NCI-H146 treated with DMSO at 0.1 percent for 48 hours (cell line): ENCODE data around the gene PPP1R12C.
"Not testable (repeated sequence)": the region's sequence is repeated elsewhere in the genome, so short reads cannot be mapped to it uniquely, and the experiment has no call there.

Experiments used
- DNase-seq: peaks from one replicate; lab custom pipeline; 2025; ENCODE audit not compliant: unreplicated experiment; lab: John Stamatoyannopoulos, UW

Gene PPP1R12C

DNA sequence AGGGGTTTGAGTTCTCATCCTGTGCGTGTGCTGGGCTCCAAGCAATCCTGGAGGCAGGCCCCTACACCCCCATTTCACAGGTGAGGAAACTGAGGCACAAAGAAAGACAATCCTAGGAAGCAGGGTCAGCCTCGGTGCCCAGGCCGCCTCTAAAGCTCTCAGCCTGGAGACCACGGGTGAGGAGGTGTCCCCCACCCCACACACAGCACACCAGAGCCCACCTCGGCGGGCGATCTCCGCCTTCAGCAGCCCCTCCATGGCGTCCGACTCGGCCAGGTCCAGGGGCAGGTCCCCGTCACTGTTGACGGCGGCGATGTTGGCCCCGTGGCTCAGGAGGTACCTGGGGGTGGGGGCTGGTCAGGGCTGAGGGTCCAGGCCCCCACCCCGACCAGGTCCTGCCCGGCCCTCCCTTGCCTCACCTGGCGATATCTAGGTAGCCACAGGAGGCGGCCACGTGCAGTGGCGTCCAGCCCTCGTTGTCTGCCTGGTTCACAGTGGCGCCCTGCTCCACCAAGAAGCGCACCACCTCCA lies 5.1 kb downstream of the PPP1R12C start:
- DNase-seq: no peak

DNA sequence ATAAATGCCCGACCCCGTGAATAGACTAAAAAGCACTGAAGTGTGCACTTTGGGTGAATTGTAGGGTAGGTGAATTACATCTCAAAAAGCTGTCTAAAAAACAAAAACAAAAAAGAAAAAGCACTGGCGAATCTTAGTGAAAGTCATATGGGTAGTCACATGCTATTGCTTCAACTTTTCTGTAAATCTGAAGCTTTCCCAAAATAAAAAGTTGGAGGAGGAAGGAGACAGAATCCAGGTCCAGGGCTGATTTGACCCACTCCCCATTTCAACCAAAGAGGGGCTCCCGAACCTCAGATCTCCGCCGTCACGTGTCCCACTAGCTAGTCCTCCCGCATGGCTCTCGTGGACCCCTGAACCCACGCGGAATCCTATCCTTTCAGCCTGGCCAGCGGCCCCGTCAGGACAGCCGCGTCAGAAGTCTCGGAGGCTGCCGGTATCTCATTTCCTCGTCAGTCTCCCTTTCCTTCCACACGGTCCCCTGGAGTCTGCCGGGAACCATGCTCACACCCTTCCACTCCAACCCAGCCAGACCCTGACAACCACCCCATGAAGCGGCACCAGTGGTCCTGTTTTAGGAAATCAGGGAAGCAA lies 6.1 kb downstream of the PPP1R12C start:
- DNase-seq: no peak

DNA sequence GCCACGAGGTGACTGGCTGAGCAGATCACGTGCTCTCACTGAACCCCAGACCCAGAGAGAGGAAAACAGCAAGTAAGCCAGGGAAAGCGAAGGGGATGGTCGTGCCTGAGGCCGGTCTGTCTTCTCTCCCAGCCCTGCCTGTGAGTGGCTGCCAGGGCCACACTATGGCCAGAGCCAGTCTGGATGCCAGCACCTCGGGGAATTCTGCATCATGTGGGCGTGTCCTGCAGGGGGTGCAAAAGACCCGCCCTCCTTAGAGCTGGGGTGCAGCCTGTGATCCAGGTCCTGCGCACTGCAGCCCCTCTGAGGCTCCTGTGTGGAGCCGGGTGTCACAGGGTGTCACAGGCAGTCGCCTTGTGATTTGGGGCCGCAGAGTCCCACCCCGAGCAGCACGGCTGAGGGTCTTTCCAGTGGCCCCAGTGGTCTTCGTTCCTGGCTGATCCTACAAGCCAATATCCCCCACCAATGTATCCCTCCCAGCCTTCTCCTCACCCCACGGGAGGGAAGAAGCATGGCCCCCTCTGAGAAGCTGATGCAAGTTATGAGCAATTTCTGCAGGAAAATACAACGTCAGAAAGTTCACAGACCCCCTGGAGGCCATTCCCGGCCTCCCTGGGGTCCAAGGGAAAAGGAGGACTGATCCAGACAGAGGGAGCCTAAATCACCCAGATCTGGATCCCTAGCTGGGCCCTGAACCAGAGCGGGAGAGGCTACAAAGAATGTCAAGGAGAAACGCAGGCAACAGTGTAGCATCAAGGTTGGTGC lies 7.7 kb downstream of the PPP1R12C start:
- no peak for DNase-seq

DNA sequence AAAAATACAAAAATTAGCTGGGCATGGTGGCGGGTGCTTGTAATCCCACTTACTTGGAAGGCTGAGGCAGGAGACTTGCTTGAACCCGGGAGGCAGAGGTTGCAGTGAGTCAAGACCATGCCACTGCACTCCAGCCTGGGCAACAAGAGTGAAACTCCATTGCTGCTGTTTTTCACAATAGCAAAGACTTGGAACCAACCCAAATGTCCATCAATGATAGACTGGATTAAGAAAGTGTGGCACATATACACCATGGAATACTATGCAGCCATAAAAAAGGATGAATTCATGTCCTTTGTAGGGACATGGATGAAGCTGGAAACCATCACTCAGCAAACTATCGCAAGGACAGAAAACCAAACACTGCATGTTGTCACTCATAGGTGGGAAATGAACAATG lies 10.2 kb downstream of the PPP1R12C start:
- DNase-seq: not testable (repeated sequence)

DNA sequence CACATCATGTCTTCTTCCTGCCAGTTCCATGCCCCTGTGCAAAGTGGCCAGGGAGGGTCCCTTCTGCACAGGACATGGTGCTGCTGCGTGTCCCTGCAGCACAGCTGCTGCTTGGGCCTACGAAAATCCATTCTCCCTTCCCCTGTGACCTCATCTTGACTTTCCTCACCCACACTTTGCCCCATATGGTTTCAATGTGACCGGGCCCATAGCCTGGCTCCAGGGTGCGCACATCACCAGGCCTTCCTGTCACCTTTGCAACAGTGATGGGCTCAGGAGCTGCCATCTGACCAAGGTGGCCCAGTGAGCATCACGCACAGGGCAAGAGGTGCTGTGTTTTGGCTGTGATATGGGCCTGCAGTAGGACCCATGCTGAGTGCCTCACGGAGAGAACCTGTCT lies 10.8 kb downstream of the PPP1R12C start:
- no peak for DNase-seq

DNA sequence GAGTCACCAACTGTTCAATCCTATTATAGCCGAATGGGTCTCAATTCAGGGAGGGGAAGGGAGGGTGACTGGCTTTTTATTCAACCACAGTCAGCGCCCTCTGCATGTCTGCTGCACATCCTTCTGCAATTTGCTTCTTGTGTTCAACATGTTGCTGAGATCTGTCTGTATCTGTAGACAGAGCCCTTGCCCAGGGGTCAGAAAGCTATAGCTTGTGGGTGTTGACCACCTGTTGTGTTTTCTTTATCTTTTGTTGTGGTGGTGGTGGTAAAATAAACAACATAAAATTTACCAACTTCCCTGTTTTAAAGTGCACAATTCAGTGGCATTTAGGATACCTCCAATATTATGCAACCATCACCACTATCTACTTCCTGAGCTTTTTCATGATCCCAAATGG lies 12.2 kb downstream of the PPP1R12C start:
- no peak for DNase-seq

DNA sequence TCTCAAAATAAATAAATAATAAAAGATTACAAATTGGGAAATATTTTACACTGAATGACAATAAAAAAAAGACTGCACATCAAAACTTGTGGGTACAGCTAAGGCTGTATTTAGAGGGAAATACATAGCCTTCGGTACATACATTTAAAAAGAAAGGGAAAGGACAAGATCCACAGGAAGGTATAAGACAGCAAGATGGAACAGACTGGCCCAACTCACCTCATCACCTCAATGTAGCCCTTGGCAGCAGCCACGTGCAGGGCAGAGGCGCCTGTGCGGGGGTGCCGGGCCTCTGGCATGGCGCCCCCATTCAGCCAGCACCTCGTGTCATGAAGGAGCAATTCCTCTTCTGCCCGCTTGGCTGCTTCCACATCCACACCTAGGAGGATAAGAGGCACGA lies 14.2 kb downstream of the PPP1R12C start:
- DNase-seq: no peak

DNA sequence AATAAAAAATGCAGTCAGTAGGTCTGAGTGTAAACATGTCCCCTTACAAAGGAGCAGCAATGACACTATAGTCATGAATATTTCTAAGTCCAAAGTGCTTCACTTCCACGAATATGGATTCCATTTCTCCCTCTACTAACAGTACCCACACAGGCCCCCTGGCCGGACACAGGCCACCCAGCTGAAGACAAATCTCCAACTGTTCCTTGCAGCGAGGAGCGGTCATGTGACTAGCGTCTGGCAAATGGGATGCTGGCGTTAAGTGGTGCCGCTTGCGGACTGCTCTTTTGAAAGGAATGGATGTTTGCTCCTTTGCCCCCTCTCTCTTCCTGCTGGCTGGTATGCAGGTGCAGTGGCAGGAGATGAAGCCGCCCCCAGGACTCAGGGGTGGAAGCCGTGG lies 16.2 kb downstream of the PPP1R12C start:
- no peak for DNase-seq

DNA sequence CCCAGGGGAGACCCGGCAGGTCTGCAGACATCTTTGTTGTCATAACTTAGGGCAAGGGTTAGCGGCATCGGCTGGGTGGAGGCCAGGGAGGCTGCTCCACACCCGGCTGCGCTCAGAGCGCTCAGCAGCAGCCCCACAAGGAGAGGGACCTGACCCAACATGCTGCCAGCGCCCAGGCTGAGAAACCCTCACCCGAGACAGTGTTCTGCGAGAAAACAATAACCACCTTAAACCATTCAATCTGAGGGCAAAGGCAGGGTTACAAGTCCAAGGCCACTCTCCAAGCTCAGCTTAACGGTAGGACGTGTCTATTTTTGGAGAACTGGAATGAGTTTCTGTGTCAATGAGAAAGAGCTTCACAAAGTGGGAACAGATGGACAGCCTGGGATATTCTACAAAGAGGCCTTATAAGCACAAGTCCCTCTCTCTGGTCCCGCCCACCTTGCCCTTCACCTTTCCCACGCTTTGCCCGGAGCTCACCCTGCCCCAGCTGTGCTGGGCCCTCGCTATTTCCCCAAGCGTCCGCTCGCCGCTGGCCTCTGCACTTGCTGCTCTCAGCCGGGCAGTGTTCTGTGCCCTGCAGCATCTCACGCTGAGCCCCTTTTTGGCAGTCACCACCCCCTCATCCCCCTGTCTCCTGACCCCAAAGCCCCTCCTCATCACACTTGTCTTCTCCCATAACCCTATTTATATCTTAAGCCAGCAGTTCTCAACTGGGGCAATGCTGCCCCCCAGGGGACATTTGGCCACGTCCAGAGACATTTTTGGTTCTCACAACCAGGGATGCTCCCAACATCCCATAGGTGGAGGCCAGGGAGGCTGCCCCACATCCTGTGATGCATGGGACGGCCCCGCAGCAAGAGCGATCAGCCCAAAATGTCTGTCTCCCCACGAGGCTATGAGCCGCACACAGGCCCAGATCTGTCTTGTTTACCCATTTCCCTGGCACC lies 17.6 kb downstream of the PPP1R12C start:
- no peak for DNase-seq

DNA sequence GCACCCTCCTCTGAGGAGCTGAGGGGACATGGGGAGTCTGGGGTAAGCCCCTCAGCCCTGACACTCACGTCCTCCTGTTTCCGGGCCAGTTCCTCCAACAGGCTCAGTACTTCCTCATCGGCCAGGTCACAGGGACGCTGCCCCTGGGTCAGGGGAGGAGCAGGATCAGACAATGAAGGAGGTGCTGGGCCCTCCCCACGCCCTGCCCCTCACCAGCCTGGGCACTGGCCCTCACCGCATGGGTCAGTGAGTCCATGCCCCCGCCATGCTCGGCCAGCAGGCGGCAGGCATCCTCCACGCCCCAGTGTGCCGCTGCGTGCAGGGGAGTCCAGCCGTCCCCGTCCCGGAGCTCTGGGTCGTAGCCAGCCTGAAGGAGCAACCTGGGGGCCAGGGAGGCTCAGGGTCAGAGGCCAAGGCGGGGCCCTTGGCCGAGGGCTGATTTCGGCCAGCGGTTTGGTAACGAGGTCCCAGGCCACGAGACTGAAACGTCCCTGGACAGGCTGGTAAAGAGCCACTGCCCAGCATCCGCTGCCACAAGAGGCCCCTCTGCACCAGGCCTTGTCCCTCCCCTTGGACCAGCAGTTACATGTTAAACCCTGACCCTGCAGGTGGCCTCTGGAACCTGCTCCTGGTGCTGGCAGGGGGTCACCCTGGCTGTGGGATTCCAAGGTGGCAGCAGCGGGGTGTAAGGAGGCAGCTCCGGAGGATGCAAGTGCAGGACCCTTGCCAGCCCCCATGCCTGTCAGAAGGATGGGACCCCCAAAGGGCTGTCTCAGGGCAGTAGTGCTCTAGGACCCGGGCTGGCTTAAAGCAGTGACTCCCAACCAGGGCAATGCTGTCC lies 18.5 kb downstream of the PPP1R12C start:
- no peak for DNase-seq

DNA sequence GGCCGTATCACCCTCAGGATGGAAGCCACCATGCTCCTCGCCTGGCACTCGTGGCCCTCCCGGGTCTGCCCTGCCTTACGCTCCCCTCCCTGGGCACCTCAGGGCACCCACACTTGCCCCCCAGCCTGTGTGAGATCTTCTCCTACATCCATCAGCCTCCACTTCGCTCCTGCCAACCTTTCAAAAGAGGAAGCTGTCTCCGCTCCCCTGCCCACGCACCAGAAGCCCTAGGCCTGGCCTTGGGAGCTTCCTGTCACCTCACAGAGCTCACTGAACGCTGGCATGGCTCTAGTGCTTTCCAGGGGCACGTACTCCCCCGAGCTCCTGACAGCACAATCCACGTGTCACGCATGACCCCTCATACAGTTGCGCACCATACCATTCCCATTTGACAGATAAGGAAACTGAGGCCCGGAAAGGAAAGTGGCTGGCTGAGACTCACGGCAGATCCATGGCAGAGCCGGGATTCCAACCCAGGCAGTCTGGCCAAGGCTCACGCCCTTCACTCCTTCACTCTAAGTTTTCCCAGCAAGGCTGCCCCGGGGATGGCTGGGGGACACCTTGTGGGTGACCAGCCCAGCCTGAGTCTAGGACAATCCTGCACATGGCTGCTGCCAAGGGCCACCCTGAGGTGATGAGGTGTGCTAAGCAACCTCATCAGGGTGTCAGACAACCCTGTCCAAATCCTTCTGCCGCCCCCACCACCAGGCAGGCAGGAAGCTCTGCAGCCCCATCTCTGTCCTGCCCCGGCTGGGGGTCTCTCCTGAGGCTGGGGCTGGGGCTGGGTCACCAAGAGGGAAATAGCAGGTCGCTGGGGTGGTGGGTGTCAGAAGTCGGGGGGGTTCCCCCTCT lies 19.3 kb downstream of the PPP1R12C start:
- DNase-seq: no peak

DNA sequence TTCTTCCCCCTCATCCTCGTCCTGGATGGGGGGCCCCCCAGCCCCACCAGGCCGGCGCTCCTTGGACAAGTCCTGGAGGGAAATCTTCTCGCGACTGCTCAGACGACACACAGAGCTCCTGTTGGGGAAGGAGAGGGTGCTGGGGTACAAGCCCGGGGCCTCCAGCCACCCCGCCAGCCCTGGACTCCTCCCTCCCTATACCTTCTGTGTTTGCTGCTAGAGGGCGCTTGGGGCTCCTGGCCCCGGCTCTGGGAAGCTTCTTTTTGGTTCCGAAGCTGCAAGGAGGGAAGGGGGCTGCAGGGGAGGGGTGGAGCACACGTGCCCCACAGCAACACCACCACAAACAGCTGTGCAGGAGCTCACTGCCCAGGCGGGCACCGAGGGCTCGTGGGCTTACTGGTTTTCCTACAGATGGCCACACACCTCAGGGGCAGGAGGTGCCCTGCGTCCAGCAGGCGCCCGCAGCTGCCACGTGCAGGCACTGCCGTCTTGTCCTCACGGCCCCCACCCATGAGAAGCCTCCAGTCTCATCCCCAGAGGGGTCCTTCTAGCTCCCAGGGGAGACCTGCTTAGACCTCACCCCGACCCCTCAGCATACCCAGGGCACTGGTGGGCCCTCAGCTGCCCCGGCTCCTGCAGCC lies 21.3 kb downstream of the PPP1R12C start:
- no peak for DNase-seq

DNA sequence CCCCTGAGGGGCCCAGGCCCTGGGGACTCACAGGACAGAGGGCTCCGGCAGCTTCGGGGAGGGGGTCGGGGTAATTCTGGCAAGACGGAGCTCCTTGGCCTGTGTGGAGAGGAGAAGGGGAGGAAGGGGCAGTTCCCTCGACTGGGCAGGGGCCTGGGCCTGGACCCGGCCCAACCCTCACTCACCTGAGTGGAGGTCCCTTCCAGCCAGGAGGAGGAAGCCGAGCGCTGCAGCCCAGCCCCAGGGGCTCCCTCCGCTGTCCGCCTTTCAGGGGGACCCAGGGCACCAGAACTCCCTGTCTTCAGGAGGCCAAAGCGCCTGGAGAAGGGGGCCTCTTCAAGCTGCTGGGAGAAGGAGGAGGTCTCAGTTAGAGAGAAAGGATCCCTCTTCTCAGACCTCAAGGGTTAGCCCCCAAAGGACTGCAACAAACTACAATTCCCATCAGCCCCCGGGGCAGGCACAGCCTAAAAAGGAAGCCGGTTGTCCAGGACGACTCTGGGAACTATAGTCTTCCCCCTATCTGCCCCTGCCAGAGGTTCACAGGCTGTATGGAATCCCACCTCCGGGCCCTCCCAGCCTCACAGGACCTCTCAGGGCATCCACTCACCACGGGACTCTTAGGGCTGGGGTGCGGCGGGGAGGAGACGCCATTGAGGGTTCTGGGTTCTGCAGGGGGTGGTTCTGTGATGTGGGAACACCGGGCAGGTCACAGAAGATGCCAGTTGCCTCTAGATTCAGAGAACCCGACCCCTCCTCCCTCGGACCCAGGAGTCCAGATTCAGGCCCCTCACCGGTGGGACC lies 22.0 kb downstream of the PPP1R12C start:
- DNase-seq: no peak

DNA sequence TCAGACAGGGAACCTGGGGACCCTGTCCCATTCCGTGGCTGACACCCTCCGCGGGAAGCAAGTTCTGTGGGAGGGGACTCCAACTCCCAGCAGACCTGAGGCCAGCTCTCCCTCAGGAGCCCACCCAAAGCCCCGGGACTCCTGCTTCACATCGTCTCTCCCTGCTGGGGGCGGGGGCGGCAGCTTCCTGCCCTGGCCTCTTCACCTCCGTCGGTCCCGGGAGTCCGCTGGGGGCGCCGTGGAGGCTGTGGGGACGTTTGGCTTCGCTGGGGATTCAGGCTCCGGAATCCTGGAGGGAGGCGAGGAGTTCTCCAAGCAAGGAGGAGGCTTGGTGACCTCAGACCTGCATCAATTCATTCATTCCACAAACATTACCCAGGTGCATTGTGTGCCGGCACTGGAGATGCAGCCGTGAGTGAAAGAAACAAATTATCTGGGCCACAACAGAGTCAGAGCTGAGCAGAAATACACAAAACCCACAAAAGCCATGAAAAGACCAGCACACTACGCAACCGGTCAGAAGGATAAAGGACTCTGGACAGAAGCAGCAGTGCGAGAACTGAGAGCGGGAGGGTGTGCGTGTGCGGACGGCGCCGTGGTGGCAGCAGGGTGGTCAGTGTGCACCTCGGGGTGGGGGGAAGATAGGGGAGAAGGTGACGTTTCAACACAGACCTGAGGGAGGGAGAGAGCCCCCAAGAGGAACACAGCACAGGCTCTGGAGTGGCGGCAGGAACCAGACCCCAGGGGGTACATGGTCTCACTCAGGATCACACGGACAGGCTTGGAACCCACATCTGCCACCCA lies 22.8 kb downstream of the PPP1R12C start:
- DNase-seq: no peak

DNA sequence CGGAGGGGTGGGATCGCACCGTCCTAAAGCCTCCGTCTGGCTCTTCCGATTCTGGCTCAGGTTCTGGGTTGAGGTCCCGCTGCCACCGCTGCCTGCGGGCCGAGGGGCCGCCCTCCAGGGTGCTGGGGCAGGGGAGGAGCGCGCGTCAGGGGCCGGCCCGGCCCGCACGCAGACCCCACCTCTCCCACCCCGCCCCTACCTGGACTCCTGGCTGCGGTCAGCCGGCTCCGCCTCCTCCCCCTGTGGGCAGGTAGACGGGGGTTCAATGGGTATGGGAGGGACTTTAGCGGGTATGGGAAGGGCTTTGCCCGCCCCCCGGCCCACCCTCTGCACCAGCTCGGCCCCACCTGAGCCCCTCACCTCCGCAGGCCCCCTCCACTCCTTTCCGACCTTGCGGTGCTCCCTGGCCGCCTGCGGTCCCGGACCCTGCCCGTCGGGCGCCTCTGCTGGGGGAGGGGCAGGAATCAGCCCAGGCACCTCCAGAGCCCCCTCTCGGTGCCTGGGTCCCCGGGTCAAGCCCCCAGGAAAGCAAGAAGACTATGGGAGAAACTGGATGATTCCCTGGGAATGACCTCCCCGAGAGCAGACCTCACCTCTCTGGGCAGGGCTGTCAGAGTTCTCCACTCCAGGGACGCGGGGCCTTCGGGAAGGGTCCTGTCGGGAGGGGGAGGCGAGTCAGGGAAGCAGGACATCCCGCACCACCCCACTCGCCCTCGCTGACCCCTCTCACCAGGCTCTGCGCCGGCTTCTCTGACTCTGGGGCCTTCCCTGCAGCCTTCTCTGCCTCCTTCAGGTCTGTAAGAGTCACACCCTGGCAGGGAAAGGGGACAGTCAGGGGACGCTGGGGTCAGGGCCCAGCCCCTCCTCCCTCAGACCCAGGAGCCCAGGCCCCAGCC lies 24.8 kb downstream of the PPP1R12C start:
- no peak for DNase-seq

DNA sequence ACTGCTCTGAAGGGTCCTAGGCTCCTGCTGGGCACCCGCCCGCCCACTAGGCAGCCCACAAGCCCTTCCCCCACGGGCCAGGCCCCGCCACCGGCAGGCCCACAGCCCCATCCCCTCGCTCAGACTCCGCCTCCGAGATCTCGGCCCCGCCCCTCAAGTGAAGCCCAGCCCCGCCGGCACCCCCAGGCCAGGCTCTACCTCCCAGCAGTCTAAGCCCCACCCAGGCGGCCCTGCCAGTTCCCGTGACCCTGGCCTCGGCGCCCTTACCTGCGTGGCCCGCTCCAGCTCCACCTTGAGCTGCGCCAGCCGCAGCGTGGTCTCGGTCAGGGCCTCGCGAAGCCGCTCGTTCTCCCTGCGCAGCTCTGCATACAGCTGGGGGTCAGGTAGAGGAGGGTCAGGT lies 25.5 kb downstream of the PPP1R12C start:
- no peak for DNase-seq
